Measurements from ENCODE around the gene PTPA. TPM values are rescaled to one million over a fixed set of nuclear protein-coding genes. Genes with fewer than 3 reads are reported as not detected.

Gene PTPA
- total RNA-seq, 4 donors from 2014 or later = 59.1 to 108 (median 83.8) TPM

GRCh38 chr9:129078691-129079503 is 32.3 kb upstream of the PTPA start:
- H3K4me1 ChIP-seq = peaks cover 22% of the 10 kb centered on the region
- no peaks in the 10 kb centered on the region for H3K36me3 ChIP-seq
- 80% methylated on average over 18 of the region's 18 CpGs for WGBS
- no peaks in the 10 kb centered on the region for H3K9me3 ChIP-seq
- DNase-seq (ENCODE audit: low spot score in 2 of 2) = peak; percentile 49 to 76
- TF ChIP-seq POLR2A (IDR thresholded peaks at IDR 0.05) = no peak
- TF ChIP-seq EP300 (IDR thresholded peaks at IDR 0.05) = no peak
- TF ChIP-seq CTCF (IDR thresholded peaks at IDR 0.05) = no peak
- TF ChIP-seq POLR2AphosphoS5 (IDR thresholded peaks at IDR 0.05) = no peak
- no peak overlapping the region for H3K4me3 ChIP-seq
- H3K27ac ChIP-seq = no peak overlapping the region
- H3K27me3 ChIP-seq = no peaks in the 10 kb centered on the region

DNA sequence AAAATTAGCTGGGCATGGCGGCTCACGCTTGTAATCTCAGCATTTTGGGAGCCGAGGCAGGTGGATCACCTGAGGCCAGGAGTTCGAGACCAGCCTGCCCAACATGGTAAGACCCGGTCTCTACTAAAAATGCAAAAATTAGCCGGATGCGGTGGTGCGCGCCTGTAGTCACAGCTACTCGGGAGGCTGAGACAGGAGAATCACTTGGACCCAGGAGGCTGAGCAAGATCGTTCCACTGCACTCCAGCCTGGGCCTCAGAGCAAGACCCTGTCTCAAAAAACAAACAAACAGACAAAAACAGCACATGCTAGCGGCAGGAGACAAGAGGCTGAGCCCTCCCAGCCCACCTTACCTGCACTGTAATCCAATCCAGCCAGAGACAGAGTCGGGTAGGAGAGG is 31.4 kb upstream of the PTPA start:
- Histone ChIP-seq H3K27ac (no peak overlapping the region), H3K9me3 (no peaks in the 10 kb centered on the region), H3K4me3 (peak overlapping the region; percentile 68), H3K4me1 (peaks cover 22% of the 10 kb centered on the region), H3K27me3 (no peaks in the 10 kb centered on the region), H3K36me3 (peaks cover 4% of the 10 kb centered on the region)
- WGBS = 81% methylated on average over 13 of the region's 13 CpGs
- TF ChIP-seq EP300 (IDR thresholded peaks at IDR 0.05) (no peak), POLR2AphosphoS5 (IDR thresholded peaks at IDR 0.05) (no peak), POLR2A (IDR thresholded peaks at IDR 0.05) (no peak), CTCF (IDR thresholded peaks at IDR 0.05) (no peak)
- DNase-seq (ENCODE audit: low spot score in 2 of 2) = peak in 1 of 2 donors; percentile 52

DNA sequence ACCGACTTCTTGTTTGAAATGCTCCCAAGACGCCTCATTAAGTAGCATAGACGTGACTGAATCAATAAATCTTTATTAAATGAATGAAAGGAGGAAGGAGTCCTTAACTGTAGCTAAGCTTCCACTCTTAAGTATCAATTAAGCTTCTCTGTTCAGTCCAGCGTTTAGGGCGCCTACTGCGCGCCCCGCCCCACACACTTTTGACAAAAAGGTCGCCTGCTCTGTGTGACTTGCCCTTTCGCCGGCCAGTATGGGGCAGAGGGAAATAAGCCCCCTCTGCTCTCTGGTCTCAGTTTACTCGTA is 31.0 kb upstream of the PTPA start:
- WGBS = 4% methylated on average over 12 of the region's 12 CpGs
- no peak for DNase-seq (ENCODE audit: low spot score in 2 of 2)
- Histone ChIP-seq H3K4me1 (peaks cover 22% of the 10 kb centered on the region), H3K36me3 (peaks cover 8% of the 10 kb centered on the region), H3K27ac (peak overlapping the region; percentile 50), H3K27me3 (no peaks in the 10 kb centered on the region), H3K9me3 (no peaks in the 10 kb centered on the region), H3K4me3 (peak overlapping the region; percentile 68)
- TF ChIP-seq POLR2AphosphoS5 (IDR thresholded peaks at IDR 0.05) (no peak), CTCF (IDR thresholded peaks at IDR 0.05) (no peak), EP300 (IDR thresholded peaks at IDR 0.05) (no peak), POLR2A (IDR thresholded peaks at IDR 0.05) (no peak)

DNA sequence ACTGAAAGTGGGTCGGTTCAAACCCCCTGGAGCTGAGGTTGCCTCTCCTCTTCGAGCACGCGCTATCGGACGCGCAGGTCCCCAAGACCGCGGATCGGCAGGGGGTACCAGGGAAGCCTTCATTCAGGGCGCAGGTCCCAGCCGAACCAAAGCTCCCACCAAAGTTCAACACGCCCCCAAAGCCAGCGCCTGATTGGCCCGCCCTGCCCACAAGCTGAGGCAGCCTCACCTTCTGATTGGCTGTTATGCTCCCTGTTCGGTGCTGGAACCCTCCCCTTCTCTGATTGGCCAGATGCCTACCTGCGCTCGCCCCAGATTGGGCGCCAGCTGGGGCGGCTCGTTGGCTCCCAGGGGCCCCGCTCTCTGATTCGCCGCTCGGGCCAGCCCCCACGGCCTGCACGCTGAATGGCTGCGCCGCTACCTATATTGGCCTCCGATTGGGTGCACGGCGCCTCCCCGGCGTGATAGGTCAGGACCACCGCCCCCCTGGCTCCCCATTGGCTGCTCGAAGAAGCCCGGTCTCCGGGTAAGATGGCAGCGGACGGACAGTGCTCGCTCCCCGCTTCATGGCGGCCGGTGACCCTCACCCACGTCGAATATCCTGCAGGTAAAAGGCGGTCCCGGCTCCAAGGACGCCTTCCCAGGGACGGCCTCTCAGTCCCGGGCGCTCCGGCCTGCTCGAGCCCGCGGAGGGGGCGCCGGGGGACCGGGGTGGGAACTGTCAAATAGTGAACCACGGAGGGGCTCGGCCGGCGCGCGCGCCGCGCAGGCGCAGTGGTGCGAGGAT is 30.4 kb upstream of the PTPA start, which contains the start of gene DOLPP1:
TSS of gene DOLPP1 (plus strand) at position 511 of the 787 bp plus-strand sequence. CDS start at position 532, 21 bp downstream.
- H3K27ac ChIP-seq = peak within 1 kb of the TSS; percentile 68
- peak; percentile 99 to 100 for DNase-seq (ENCODE audit: low spot score in 2 of 2)
- whole genome bisulfite sequencing = 1% methylated on average over 15 of the region's 70 CpGs
- H3K36me3 ChIP-seq = peaks cover 14% of the 10 kb centered on the region
- TF ChIP-seq POLR2A (IDR thresholded peaks at IDR 0.05) = no peak
- TF ChIP-seq EP300 (IDR thresholded peaks at IDR 0.05) = no peak
- peak in 1 of 3 donors; percentile 72 for TF ChIP-seq POLR2AphosphoS5 (IDR thresholded peaks at IDR 0.05)
- TF ChIP-seq CTCF (IDR thresholded peaks at IDR 0.05) = no peak
- peak within 1 kb of the TSS; percentile 68 for H3K4me3 ChIP-seq
- H3K9me3 ChIP-seq = no peaks in the 10 kb centered on the region
- peaks cover 22% of the 10 kb centered on the region for H3K4me1 ChIP-seq
- no peaks in the 10 kb centered on the region for H3K27me3 ChIP-seq

GRCh38 chr9:129081388-129081904 is 29.8 kb upstream of the PTPA start:
- TF ChIP-seq CTCF (IDR thresholded peaks at IDR 0.05) = no peak
- no peak for TF ChIP-seq POLR2A (IDR thresholded peaks at IDR 0.05)
- no peak for TF ChIP-seq EP300 (IDR thresholded peaks at IDR 0.05)
- TF ChIP-seq POLR2AphosphoS5 (IDR thresholded peaks at IDR 0.05) = no peak
- Histone ChIP-seq H3K36me3 (peaks cover 20% of the 10 kb centered on the region), H3K9me3 (no peaks in the 10 kb centered on the region), H3K4me3 (peak overlapping the region; percentile 68), H3K4me1 (peaks cover 22% of the 10 kb centered on the region), H3K27me3 (no peaks in the 10 kb centered on the region), H3K27ac (peak overlapping the region; percentile 68)
- peak in 1 of 2 donors; percentile 69 for DNase-seq (ENCODE audit: low spot score in 2 of 2)
- WGBS = 1% methylated on average over 21 of the region's 30 CpGs
